SK-N-SH treated with all-trans-retinoic acid at 6 μM for 48 hours (cell line): Measurements from ENCODE around the gene SDE2.
"Not testable (repeated sequence)": the region's sequence is repeated elsewhere in the genome, so short reads cannot be mapped to it uniquely, and the experiment has no call there.

Experiments used
- ATAC-seq: fragments of 200-7000 bp; cut with Tn5 transposase; 3 replicates; pipeline ENCODE4 v1.9.1; 2020; ENCODE audit warnings: mild to moderate bottlenecking, moderate library complexity
- ARNTL ChIP-seq: fragments of 450-650 bp; formaldehyde crosslinking; IDR thresholded peaks from 2 replicates; pipeline ENCODE4 v1.5.0; 2020; ENCODE audit warnings: low read depth, mild to moderate bottlenecking, moderate library complexity, borderline replicate concordance
- BACH2 ChIP-seq: fragments of 250-450 bp; sonication (Bioruptor Pico); IDR thresholded peaks from 2 replicates; pipeline ENCODE4 v1.9.0; 2021; ENCODE audit warnings: mild to moderate bottlenecking, borderline replicate concordance
- CSDC2 ChIP-seq: fragments of 250-450 bp; sonication (Bioruptor Pico); IDR thresholded peaks from 2 replicates; pipeline ENCODE4 v1.5.0; 2020; ENCODE audit warnings: mild to moderate bottlenecking, moderate library complexity
- GLIS3 ChIP-seq: fragments of 250-450 bp; sonication (Bioruptor Pico); IDR thresholded peaks from 2 replicates; pipeline ENCODE4 v1.5.0; 2020; ENCODE audit warnings: mild to moderate bottlenecking, moderate library complexity
- OSR1 ChIP-seq: fragments of 250-450 bp; sonication (Bioruptor Pico); IDR thresholded peaks from 2 replicates; pipeline ENCODE4 v1.8.0; 2022; ENCODE audit warnings: moderate library complexity, mild to moderate bottlenecking, inconsistent platforms
- PPARA ChIP-seq: fragments of 250-450 bp; sonication (Bioruptor Pico); IDR thresholded peaks from 2 replicates; pipeline ENCODE4 v1.5.0; 2020; ENCODE audit warnings: mild to moderate bottlenecking, borderline replicate concordance
- RARB ChIP-seq: fragments of 250-450 bp; sonication (Bioruptor Pico); IDR thresholded peaks from 2 replicates; pipeline ENCODE4 v1.8.0; 2021; ENCODE audit warnings: mild to moderate bottlenecking, moderate library complexity
- SNAI2 ChIP-seq: fragments of 250-450 bp; sonication (Bioruptor Pico); IDR thresholded peaks from 2 replicates; pipeline ENCODE4 v1.5.0; 2020; ENCODE audit warnings: mild to moderate bottlenecking, moderate library complexity
- TCF4 ChIP-seq: fragments of 250-450 bp; sonication (Bioruptor Pico); IDR thresholded peaks from 2 replicates; pipeline ENCODE4 v1.8.0; 2021; ENCODE audit warnings: mild to moderate bottlenecking, moderate library complexity, borderline replicate concordance
- TOX ChIP-seq: fragments of 250-450 bp; sonication (Bioruptor Pico); IDR thresholded peaks from 2 replicates; pipeline ENCODE4 v1.8.0; 2021; ENCODE audit warnings: mild to moderate bottlenecking, moderate library complexity, borderline replicate concordance
- ZC3H10 ChIP-seq: fragments of 250-450 bp; sonication (Bioruptor Pico); IDR thresholded peaks from 2 replicates; pipeline ENCODE4 v1.5.1; 2021; ENCODE audit warnings: mild to moderate bottlenecking, moderate library complexity
- ZFP3 ChIP-seq: fragments of 250-450 bp; sonication (Bioruptor Pico); IDR thresholded peaks from 2 replicates; pipeline ENCODE4 v1.5.0; 2020; ENCODE audit warnings: mild to moderate bottlenecking, moderate library complexity
- ZNF565 ChIP-seq: fragments of 450-650 bp; formaldehyde crosslinking; conservative IDR thresholded peaks from 2 replicates; pipeline ENCODE4 v1.5.0; 2020; ENCODE audit warnings: low read depth, mild to moderate bottlenecking, moderate library complexity
- ZNF70 ChIP-seq: fragments of 450-650 bp; formaldehyde crosslinking; IDR thresholded peaks from 2 replicates; pipeline ENCODE4 v1.5.0; 2020; ENCODE audit warnings: mild to moderate bottlenecking, moderate library complexity
- ZNF8 ChIP-seq: fragments of 450-650 bp; formaldehyde crosslinking; IDR thresholded peaks from 2 replicates; pipeline ENCODE4 v1.5.0; 2020; ENCODE audit warnings: mild to moderate bottlenecking, moderate library complexity
- TF ChIP-seq, protein P1 (sequence below): fragments of 250-450 bp; sonication (Bioruptor Pico); IDR thresholded peaks from 2 replicates; pipeline ENCODE4 v1.5.1; 2021; ENCODE audit warnings: mild to moderate bottlenecking, moderate library complexity
- TF ChIP-seq, protein P2 (sequence below): fragments of 250-450 bp; sonication (Bioruptor Pico); IDR thresholded peaks from 2 replicates; pipeline ENCODE4 v1.5.1; 2020; ENCODE audit warnings: low read depth, mild to moderate bottlenecking, moderate library complexity
- TF ChIP-seq, protein P3 (sequence below): fragments of 250-450 bp; sonication (Bioruptor Pico); IDR thresholded peaks from 2 replicates; pipeline ENCODE4 v1.8.0; 2021; ENCODE audit warnings: low read depth, mild to moderate bottlenecking, moderate library complexity, borderline replicate concordance
- TF ChIP-seq, protein P4 (sequence below): fragments of 250-450 bp; sonication (Bioruptor Pico); IDR thresholded peaks from 2 replicates; pipeline ENCODE4 v1.5.0; 2020; ENCODE audit warnings: mild to moderate bottlenecking, moderate library complexity

Gene SDE2

DNA sequence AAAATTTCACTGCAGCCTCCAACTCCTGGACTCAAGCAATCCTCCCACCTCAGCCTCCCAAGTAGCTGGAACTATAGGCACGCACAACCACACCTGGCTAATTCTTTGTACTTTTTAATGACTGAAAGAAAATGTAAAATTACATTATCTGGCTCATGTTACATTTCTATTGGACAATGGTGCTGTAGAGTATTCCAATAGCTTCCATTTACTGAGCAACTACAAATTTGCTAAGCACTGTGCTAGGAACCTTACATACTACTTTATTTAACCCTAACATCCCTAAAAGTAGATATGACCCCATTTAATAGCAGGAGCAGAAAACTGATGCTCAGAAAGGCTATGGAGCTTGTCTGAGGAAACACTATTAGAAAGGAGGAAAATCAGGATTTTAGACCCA, 19.7 kb downstream of the SDE2 start (continued):
- TF ChIP-seq ZFP3 (CRISPR knock-in tag) (no peak), BACH2 (CRISPR knock-in tag) (no peak)

DNA sequence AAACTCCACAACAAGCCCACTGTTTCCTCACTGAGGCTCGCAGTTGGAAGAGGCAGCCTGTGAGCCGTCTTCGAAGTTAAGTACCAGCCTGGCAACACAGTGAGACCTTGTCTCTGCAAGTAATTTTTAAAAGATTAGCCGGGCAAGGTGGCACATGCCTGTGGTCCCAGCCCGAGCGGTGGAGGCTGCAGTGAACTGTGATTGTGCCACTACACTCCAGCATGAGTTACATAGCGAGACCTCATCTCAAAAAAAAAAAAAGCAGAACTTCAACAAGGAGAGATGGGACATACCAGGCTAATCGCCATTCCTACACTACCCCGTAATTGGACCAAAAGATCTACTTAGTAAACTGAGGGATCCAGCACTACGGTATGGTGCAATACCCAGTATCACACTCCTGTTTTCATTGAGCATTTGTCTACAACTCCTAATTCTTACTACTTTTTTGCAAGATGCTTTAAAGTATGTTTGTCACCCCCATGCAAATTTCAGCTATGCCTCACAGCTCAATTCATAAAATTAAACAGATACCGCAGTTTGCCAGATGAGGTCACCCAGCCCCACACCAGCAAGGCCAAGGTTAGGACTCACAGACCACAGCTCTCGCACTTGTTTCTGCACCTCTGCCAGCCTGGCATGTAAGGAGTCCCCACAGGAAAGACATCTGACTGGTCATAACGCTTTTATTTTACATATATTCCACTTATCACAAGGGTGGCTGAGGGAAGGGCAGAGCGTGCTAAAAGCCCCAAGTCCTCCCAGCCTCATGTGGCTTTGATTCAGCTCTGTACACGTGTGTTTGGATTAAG, 21.0 kb downstream of the SDE2 start:
- ATAC-seq: no peak

DNA sequence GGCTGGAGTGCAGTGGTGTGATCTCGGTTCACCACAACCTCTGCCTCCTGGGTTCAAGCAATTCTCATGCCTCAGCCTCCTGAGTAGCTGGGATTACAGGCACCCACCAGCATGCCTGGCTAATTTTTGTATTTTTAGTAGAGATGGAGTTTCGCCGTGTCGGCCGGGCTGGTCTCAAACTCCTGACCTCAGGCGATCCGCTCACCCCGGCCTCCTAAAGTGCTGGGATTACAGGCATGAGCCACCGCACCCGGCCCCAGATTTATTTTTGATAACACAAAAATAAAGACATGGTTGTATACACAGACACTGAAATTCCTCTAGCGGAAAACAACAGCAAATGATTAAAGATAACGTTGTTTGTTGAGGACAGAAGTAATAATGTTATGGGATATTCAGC, 24.0 kb downstream of the SDE2 start:
- not testable (repeated sequence) for ATAC-seq

More for the DNA sequence above, 21.0 kb downstream of the SDE2 start:
- TF ChIP-seq ZNF565 (CRISPR knock-in tag) (no peak), CSDC2 (CRISPR knock-in tag) (no peak), ZC3H10 (CRISPR knock-in tag) (no peak), ZNF8 (CRISPR knock-in tag) (no peak), TCF4 (CRISPR knock-in tag) (no peak), ARNTL (CRISPR knock-in tag) (no peak), OSR1 (CRISPR knock-in tag) (no peak), ZNF70 (CRISPR knock-in tag) (no peak), ZFP3 (CRISPR knock-in tag) (no peak), PPARA (no peak), RARB (CRISPR knock-in tag) (no peak), TOX (CRISPR knock-in tag) (no peak), GLIS3 (CRISPR knock-in tag) (no peak), BACH2 (CRISPR knock-in tag) (no peak), SNAI2 (CRISPR knock-in tag) (no peak)
- TF ChIP-seq, protein P1, sequence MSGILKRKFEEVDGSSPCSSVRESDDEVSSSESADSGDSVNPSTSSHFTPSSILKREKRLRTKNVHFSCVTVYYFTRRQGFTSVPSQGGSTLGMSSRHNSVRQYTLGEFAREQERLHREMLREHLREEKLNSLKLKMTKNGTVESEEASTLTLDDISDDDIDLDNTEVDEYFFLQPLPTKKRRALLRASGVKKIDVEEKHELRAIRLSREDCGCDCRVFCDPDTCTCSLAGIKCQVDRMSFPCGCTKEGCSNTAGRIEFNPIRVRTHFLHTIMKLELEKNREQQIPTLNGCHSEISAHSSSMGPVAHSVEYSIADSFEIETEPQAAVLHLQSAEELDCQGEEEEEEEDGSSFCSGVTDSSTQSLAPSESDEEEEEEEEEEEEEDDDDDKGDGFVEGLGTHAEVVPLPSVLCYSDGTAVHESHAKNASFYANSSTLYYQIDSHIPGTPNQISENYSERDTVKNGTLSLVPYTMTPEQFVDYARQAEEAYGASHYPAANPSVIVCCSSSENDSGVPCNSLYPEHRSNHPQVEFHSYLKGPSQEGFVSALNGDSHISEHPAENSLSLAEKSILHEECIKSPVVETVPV (CRISPR knock-in tag): no peak
- TF ChIP-seq, protein P2, sequence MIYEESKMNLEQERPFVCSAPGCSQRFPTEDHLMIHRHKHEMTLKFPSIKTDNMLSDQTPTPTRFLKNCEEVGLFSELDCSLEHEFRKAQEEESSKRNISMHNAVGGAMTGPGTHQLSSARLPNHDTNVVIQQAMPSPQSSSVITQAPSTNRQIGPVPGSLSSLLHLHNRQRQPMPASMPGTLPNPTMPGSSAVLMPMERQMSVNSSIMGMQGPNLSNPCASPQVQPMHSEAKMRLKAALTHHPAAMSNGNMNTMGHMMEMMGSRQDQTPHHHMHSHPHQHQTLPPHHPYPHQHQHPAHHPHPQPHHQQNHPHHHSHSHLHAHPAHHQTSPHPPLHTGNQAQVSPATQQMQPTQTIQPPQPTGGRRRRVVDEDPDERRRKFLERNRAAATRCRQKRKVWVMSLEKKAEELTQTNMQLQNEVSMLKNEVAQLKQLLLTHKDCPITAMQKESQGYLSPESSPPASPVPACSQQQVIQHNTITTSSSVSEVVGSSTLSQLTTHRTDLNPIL (CRISPR knock-in tag): no peak
- TF ChIP-seq, protein P3, sequence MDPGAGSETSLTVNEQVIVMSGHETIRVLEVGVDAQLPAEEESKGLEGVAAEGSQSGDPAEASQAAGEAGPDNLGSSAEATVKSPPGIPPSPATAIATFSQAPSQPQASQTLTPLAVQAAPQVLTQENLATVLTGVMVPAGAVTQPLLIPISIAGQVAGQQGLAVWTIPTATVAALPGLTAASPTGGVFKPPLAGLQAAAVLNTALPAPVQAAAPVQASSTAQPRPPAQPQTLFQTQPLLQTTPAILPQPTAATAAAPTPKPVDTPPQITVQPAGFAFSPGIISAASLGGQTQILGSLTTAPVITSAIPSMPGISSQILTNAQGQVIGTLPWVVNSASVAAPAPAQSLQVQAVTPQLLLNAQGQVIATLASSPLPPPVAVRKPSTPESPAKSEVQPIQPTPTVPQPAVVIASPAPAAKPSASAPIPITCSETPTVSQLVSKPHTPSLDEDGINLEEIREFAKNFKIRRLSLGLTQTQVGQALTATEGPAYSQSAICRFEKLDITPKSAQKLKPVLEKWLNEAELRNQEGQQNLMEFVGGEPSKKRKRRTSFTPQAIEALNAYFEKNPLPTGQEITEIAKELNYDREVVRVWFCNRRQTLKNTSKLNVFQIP: no peak
- TF ChIP-seq, protein P4, sequence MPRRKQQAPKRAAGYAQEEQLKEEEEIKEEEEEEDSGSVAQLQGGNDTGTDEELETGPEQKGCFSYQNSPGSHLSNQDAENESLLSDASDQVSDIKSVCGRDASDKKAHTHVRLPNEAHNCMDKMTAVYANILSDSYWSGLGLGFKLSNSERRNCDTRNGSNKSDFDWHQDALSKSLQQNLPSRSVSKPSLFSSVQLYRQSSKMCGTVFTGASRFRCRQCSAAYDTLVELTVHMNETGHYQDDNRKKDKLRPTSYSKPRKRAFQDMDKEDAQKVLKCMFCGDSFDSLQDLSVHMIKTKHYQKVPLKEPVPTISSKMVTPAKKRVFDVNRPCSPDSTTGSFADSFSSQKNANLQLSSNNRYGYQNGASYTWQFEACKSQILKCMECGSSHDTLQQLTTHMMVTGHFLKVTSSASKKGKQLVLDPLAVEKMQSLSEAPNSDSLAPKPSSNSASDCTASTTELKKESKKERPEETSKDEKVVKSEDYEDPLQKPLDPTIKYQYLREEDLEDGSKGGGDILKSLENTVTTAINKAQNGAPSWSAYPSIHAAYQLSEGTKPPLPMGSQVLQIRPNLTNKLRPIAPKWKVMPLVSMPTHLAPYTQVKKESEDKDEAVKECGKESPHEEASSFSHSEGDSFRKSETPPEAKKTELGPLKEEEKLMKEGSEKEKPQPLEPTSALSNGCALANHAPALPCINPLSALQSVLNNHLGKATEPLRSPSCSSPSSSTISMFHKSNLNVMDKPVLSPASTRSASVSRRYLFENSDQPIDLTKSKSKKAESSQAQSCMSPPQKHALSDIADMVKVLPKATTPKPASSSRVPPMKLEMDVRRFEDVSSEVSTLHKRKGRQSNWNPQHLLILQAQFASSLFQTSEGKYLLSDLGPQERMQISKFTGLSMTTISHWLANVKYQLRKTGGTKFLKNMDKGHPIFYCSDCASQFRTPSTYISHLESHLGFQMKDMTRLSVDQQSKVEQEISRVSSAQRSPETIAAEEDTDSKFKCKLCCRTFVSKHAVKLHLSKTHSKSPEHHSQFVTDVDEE (CRISPR knock-in tag): no peak

DNA sequence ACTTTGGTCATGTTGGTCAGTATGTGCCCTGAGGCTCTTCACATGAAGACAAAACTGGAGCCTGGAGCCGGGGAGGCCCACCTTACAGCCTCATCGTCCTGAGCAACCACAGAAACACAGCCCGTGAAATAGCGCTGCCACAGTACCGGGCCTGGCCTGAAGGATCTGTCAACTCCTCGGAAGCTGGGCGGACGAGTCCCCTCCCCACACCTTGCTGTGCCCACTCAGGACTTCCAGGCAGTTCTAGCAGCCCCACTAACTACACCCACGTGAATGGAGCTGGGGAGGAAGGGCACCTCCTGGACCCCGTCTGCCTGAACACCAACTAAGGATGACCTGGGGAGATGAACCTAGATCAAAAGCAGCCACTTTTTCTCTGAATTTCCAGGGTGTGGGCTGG, 24.7 kb downstream of the SDE2 start:
- no peak for ATAC-seq
- TF ChIP-seq, protein P1 (CRISPR knock-in tag): no peak
- TF ChIP-seq, protein P4 (CRISPR knock-in tag): no peak
- TF ChIP-seq, protein P2 (CRISPR knock-in tag): no peak
- TF ChIP-seq, protein P3: no peak
- TF ChIP-seq SNAI2 (CRISPR knock-in tag) (no peak), ZNF70 (CRISPR knock-in tag) (no peak), BACH2 (CRISPR knock-in tag) (no peak), ZNF565 (CRISPR knock-in tag) (no peak)
